Nephron (organoid): Measurements from ENCODE around the gene ARSA.
"Not testable (repeated sequence)": the region's sequence is repeated elsewhere in the genome, so short reads cannot be mapped to it uniquely, and the experiment has no call there.

Experiments
- H3K27ac Mint-ChIP-seq, 3 experiments: 2 replicates each; pipeline ENCODE4 v1.8.0; 2020; ENCODE audit warnings: mixed read lengths in 3 of 3, mild to moderate bottlenecking in 2 of 3, moderate library complexity in 1 of 3
- H3K27me3 Mint-ChIP-seq: 2 replicates; pipeline ENCODE4 v1.8.0; 2021; ENCODE audit warnings: low read depth, mild to moderate bottlenecking, moderate library complexity, mixed read lengths
- H3K36me3 Mint-ChIP-seq: 2 replicates; pipeline ENCODE4 v1.8.0; 2020; ENCODE audit warnings: low read depth, mixed read lengths
- H3K4me1 Mint-ChIP-seq: 2 replicates; pipeline ENCODE4 v1.8.0; 2020; ENCODE audit warnings: mixed read lengths
- H3K4me3 Mint-ChIP-seq, 3 experiments: 2 replicates each; pipeline ENCODE4 v1.8.0; 2020; ENCODE audit warnings: mild to moderate bottlenecking in 3 of 3, mixed read lengths in 3 of 3, moderate library complexity in 2 of 3
- H3K9me3 Mint-ChIP-seq: 2 replicates; pipeline ENCODE4 v1.8.0; 2020; ENCODE audit warnings: mixed read lengths
- TF ChIP-seq, protein P1 (sequence below), 3 experiments: fragments of 200-600 bp; sonication (generic); IDR thresholded peaks; one replicate each; pipeline ENCODE4 v1.5.0; 2021; ENCODE audit warnings: antibody characterized with exemption in 3 of 3; ENCODE audit not compliant: unreplicated experiment in 3 of 3

Gene ARSA

DNA sequence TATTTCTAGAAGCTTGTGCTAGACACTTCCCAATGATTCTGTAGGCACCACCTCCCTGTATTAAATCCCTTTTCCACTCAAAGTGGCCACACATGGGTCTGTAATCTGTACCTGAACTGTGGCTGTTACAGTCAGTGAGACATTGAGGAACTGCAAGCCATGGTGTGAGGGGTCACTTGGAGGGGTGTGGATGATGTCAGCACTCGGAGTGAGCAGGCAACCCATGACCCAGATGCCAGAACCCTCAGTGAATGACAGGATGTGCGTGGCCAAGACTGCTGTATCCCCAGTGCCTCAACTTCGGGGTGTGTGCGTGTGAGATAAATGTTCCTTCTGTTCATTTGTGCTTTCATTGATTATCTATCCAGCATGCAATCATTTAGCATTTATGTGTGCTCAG lies 30.0 kb upstream of the ARSA start:
- peaks cover 4% of the 10 kb centered on the region for H3K27me3 Mint-ChIP-seq
- H3K27ac Mint-ChIP-seq = no peak overlapping the region
- no peaks in the 10 kb centered on the region for H3K4me1 Mint-ChIP-seq
- peaks cover 11% of the 10 kb centered on the region for H3K9me3 Mint-ChIP-seq
- no peak overlapping the region for H3K4me3 Mint-ChIP-seq
- TF ChIP-seq, protein P1, sequence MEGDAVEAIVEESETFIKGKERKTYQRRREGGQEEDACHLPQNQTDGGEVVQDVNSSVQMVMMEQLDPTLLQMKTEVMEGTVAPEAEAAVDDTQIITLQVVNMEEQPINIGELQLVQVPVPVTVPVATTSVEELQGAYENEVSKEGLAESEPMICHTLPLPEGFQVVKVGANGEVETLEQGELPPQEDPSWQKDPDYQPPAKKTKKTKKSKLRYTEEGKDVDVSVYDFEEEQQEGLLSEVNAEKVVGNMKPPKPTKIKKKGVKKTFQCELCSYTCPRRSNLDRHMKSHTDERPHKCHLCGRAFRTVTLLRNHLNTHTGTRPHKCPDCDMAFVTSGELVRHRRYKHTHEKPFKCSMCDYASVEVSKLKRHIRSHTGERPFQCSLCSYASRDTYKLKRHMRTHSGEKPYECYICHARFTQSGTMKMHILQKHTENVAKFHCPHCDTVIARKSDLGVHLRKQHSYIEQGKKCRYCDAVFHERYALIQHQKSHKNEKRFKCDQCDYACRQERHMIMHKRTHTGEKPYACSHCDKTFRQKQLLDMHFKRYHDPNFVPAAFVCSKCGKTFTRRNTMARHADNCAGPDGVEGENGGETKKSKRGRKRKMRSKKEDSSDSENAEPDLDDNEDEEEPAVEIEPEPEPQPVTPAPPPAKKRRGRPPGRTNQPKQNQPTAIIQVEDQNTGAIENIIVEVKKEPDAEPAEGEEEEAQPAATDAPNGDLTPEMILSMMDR (IDR thresholded peaks at IDR 0.05; ENCODE audit: unreplicated experiment in 3 of 3) = no peak
- H3K36me3 Mint-ChIP-seq = no peaks in the 10 kb centered on the region

DNA sequence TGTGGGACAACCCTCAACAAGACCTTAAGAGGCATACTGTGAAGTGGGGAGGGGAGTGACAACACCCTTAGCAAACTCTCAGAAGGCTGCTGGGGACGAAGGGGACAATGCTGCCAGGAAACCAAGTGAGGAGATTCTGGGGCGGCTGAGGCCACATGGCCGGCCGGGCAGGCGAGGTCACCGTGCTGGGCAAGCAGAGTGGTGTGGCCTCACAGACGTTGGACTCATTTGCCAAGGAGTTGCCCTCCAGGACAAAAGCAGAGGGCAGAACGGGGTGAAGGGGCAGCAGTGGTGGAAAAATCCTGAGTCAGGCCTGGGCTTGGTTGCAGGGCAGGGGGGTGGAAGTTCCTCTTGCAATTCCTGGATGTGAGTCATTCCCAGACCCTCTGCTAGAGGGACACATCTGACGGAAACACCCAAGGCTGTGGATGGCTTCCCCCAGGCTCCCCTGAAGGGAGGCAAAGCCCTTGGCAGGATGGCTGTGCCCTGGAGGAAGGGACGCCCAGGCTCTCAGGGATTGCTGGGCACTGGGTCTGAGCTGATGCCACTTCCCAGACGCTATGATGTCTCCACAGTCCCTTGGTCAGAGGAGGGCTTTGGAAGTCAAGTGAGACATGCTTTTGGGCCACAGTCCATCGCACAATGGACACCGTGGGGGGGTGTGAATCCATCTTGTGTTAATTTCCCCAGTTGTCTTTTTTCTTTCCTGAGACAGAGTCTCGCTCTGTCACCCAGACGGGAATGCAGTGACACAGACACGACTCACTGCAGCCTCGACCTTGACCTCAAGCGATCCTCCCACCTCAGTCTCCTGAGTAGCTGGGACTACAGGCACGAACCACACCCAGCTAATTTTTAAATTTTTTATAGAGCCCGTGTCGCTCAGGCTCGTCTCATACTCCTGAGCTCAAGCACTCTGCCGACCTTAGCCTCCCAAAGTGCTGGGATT lies 28.4 kb upstream of the ARSA start:
- Mint-ChIP-seq H3K27ac (no peak overlapping the region), H3K27me3 (peaks cover 4% of the 10 kb centered on the region), H3K4me1 (no peaks in the 10 kb centered on the region), H3K4me3 (no peak overlapping the region), H3K36me3 (no peaks in the 10 kb centered on the region), H3K9me3 (peaks cover 17% of the 10 kb centered on the region)
- TF ChIP-seq, protein P1 (IDR thresholded peaks at IDR 0.05; ENCODE audit: unreplicated experiment in 3 of 3) = no peak

DNA sequence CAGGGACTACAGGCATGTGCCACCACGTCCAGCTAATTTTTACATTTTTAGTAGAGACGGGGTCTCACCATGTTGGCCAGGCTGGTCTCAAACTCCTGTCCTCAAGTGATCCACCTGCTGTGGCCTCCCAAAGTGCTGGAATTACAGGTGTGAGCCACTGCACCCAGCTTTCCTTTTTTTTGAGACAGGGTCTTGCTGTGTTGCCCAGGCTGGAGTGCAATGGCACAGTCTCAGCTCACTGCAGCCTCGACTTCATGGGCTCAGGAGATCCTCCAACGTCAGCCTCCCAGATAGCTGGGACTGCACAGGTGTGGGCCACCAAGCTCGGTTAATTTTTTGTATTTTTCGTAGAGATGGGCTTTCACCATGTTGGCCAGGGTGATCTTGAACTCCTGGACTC lies 26.7 kb upstream of the ARSA start:
- not testable (repeated sequence) for H3K27me3 Mint-ChIP-seq, H3K36me3 Mint-ChIP-seq, H3K27ac Mint-ChIP-seq, H3K4me3 Mint-ChIP-seq, H3K4me1 Mint-ChIP-seq
- H3K9me3 Mint-ChIP-seq = peaks cover 18% of the 10 kb centered on the region

DNA sequence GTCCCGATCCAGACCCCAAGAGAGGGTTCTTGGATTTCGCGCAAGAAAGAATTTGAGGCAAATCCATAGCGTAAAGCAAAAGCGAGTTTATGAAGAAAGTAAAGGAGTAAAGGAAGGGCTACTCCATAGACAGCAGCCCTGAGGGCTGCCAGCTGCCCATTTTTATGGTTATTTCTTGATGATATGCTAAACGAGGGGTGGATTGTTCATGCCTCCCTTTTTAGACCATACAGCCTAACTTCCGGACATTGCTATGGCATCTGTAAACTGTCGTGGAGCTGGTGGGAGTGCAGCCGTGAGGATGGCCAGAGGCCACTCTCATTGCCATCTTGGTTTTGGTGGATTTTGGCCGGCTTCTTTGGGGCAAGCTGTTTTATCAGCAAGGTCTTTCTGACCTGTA lies 25.3 kb upstream of the ARSA start:
- Mint-ChIP-seq H3K9me3 (peaks cover 18% of the 10 kb centered on the region), H3K4me1 (no peaks in the 10 kb centered on the region), H3K4me3 (no peak overlapping the region), H3K27me3 (peaks cover 4% of the 10 kb centered on the region), H3K36me3 (peaks cover 6% of the 10 kb centered on the region), H3K27ac (no peak overlapping the region)
- TF ChIP-seq, protein P1 (IDR thresholded peaks at IDR 0.05; ENCODE audit: unreplicated experiment in 3 of 3) = no peak

DNA sequence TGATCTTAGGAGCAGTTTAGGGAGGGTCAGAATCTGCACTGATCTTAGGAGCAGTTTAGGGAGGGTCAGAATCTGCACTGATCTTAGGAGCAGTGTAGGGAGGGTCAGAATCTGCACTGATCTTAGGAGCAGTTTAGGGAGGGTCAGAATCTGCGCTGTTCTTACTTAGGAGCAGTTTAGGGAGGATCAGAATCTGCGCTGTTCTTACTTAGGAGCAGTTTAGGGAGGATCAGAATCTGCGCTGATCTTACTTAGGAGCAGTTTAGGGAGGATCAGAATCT lies 15.8 kb upstream of the ARSA start:
- peaks cover 16% of the 10 kb centered on the region for H3K4me1 Mint-ChIP-seq
- not testable (repeated sequence) for H3K4me3 Mint-ChIP-seq, H3K27ac Mint-ChIP-seq, H3K9me3 Mint-ChIP-seq, H3K36me3 Mint-ChIP-seq
- H3K27me3 Mint-ChIP-seq = peaks cover 12% of the 10 kb centered on the region

DNA sequence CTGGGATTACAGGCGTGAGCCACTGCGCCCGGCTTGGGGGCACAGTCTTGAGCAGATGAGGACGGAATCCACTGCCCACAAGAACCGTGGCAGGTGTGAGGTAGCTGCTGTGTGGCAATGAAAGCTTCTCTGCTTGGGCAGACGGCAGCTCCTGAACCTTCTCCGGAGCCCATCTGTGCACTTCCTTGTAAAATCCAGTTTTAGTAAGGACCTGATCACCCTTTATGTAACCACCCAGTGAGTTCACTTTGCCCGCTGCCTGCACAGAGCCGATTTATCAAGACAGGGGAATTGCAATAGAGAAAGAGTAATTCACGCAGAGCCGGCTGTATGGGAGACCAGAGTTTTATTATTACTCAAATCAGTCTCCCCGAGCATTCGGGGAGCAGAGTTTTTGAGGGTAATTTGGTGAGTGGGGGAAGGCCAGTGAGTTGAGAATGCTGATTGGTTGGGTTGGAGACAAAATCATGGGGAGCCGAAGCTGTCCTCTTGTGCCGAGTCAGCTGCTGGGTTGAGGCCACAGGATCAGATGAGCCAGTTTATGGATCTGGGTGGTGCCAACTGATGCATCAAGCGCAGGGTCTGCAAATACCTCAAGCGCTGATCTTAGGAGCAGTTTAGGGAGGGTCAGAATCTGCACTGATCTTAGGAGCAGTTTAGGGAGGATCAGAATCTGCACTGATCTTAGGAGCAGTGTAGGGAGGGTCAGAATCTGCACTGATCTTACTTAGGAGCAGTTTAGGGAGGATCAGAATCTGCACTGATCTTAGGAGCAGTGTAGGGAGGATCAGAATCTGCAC lies 15.3 kb upstream of the ARSA start:
- not testable (repeated sequence) for H3K36me3 Mint-ChIP-seq, H3K9me3 Mint-ChIP-seq, H3K4me3 Mint-ChIP-seq, H3K27ac Mint-ChIP-seq
- H3K27me3 Mint-ChIP-seq = peaks cover 12% of the 10 kb centered on the region
- H3K4me1 Mint-ChIP-seq = peaks cover 16% of the 10 kb centered on the region

DNA sequence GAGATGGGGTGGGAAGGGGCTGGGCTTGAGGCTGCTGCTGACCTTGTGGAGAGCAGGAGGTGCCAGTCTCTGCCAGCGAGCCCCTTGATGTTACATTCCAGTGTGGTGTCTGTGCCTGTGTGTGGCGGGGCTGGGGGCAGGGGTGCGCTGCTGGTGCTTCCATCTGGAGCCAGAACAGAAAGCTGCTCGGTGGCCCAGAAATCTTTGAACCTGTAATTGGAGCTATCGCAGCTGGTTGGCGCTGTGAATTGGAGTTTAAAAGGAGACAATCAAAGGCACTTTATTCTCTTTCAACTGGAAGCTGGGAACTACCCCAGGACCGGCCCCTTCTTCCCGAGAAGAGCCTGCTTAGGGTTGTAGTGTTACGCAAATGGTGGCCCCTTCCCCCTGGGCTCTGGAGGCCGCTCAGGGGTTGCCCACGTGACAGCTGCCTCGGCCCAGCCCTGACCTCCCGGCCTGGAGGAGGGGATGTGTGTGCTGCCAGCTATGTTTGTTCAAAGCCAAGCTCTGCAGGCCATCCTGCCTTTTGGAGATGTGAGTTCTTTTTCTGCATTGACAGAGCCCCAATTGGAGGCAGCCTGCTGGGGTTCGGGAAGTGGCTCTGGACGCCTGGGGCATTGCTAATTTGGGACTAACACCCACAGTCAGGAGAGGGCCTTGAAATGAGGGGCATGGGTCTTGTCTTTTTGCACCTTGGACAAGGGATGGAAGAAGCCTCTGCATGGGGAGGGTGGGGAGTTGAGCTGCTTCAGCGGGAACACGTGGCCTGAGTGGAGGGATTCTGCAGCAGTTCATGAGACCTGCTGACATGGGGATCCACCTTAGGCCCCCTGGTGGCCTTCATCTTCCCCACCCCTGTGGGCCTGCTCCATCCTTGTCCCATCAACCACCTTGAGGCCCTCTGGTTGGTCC lies 14.0 kb upstream of the ARSA start:
- H3K27ac Mint-ChIP-seq = peak overlapping the region; percentile 78 to 88 (median 79)
- TF ChIP-seq, protein P1 (IDR thresholded peaks at IDR 0.05; ENCODE audit: unreplicated experiment in 3 of 3) = peak; percentile 33 to 37 (median 37)
- H3K4me3 Mint-ChIP-seq = peak overlapping the region; percentile 23 to 62 (median 33)
- H3K4me1 Mint-ChIP-seq = peaks cover 16% of the 10 kb centered on the region
- H3K36me3 Mint-ChIP-seq = no peaks in the 10 kb centered on the region
- peaks cover 12% of the 10 kb centered on the region for H3K27me3 Mint-ChIP-seq
- H3K9me3 Mint-ChIP-seq = peaks cover 3% of the 10 kb centered on the region
